Neural cell (in vitro differentiated cells): ENCODE data around the gene SLC2A4RG. TPM values are rescaled to one million over a fixed set of nuclear protein-coding genes. Genes with fewer than 3 reads are reported as not detected.

Experiments used
- H2AFZ ChIP-seq: fragments of 200-600, 300-800 bp; sonication (generic), shearing (Covaris generic); 2 replicates; pipeline ENCODE4 v1.6.0; 2014; ENCODE audit warnings: low read depth, mild to moderate bottlenecking, antibody characterized with exemption, low read length, moderate library complexity
- H3F3A ChIP-seq: fragments of 200-600 bp; shearing (Covaris generic); 2 replicates; pipeline ENCODE4 v1.6.1; 2016; ENCODE audit warnings: mild to moderate bottlenecking, moderate library complexity, mixed read lengths, antibody characterized with exemption, low read length; ENCODE audit not compliant: insufficient read depth, poor library complexity, severe bottlenecking
- H3K27ac ChIP-seq: fragments of 200-600, 300-800 bp; sonication (generic), shearing (Covaris generic); 2 replicates; pipeline ENCODE4 v1.5.1; 2014; ENCODE audit warnings: mild to moderate bottlenecking, low read length, moderate library complexity
- H3K27me3 ChIP-seq: fragments of 300-800, 200-600 bp; sonication (generic), shearing (Covaris generic); 2 replicates; pipeline ENCODE4 v1.6.0; 2014; ENCODE audit warnings: mild to moderate bottlenecking, low read depth, low read length, moderate library complexity; ENCODE audit not compliant: insufficient read depth
- H3K36me3 ChIP-seq: fragments of 300-800, 200-600 bp; sonication (generic), shearing (Covaris generic); 2 replicates; pipeline ENCODE4 v1.5.1; 2014; ENCODE audit warnings: mild to moderate bottlenecking, antibody characterized with exemption, low read length, moderate library complexity; ENCODE audit not compliant: insufficient read depth
- H3K4me2 ChIP-seq: fragments of 300-800, 200-600 bp; sonication (generic), shearing (Covaris generic); 2 replicates; pipeline ENCODE4 v1.6.0; 2014; ENCODE audit warnings: mild to moderate bottlenecking, low read length
- H3K4me3 ChIP-seq: fragments of 300-800, 200-600 bp; sonication (generic), shearing (Covaris generic); 2 replicates; pipeline ENCODE4 v1.5.1; 2014; ENCODE audit warnings: mild to moderate bottlenecking, low read length, moderate library complexity
- H3K79me2 ChIP-seq: fragments of 200-600 bp; shearing (Covaris generic); replicated peaks from 2 replicates; pipeline ENCODE4 v1.6.0; 2014; ENCODE audit warnings: mild to moderate bottlenecking, low read length, moderate library complexity; ENCODE audit not compliant: insufficient read depth
- H3K9ac ChIP-seq: fragments of 300-800, 200-600 bp; sonication (generic), shearing (Covaris generic); 2 replicates; pipeline ENCODE4 v1.6.1; 2016; ENCODE audit warnings: mild to moderate bottlenecking, low read length, mixed read lengths
- H3K9me2 ChIP-seq: fragments of 200-600 bp; shearing (Covaris generic); 2 replicates; pipeline ENCODE4 v1.6.1; 2016; ENCODE audit warnings: mild to moderate bottlenecking, low read length, mixed read lengths; ENCODE audit not compliant: insufficient read depth
- H3K9me3 ChIP-seq: fragments of 200-600, 300-800 bp; sonication (generic), shearing (Covaris generic); 2 replicates; pipeline ENCODE4 v1.6.1; 2016; ENCODE audit warnings: mild to moderate bottlenecking, mixed run types, low read length, moderate library complexity, mixed read lengths
- H4K20me1 ChIP-seq: fragments of 200-600 bp; shearing (Covaris generic); 2 replicates; pipeline ENCODE4 v1.6.1; 2016; ENCODE audit warnings: mild to moderate bottlenecking, mixed run types; ENCODE audit not compliant: insufficient read depth
- EP300 ChIP-seq: fragments of 450-650 bp; conservative IDR thresholded peaks from 2 replicates; pipeline ENCODE4 v1.6.1; 2014; ENCODE audit warnings: antibody characterized with exemption, mild to moderate bottlenecking, moderate library complexity; ENCODE audit not compliant: poor library complexity, severe bottlenecking
- EZH2 ChIP-seq: fragments of 200-600, 300-800 bp; shearing (Covaris generic), sonication (generic); IDR thresholded peaks from 2 replicates; pipeline ENCODE4 v1.6.1; 2014; ENCODE audit warnings: antibody characterized with exemption, low read length, borderline replicate concordance, mild to moderate bottlenecking; ENCODE audit not compliant: insufficient read depth, poor library complexity, severe bottlenecking
- MXI1 ChIP-seq: fragments of 450-650 bp; conservative IDR thresholded peaks from 2 replicates; pipeline ENCODE4 v1.6.1; 2014; ENCODE audit warnings: antibody characterized with exemption, mild to moderate bottlenecking; ENCODE audit not compliant: poor library complexity, severe bottlenecking
- POLR2AphosphoS5 ChIP-seq: IDR thresholded peaks from 2 replicates; pipeline ENCODE4 v1.6.1; 2012
- RAD21 ChIP-seq: fragments of 450-650 bp; conservative IDR thresholded peaks from 2 replicates; pipeline ENCODE4 v1.6.1; 2014; ENCODE audit warnings: antibody characterized with exemption, mild to moderate bottlenecking, moderate library complexity
- REST ChIP-seq: IDR thresholded peaks from 2 replicates; pipeline ENCODE4 v1.6.1; 2012; ENCODE audit warnings: borderline replicate concordance
- SMC3 ChIP-seq: fragments of 450-650 bp; conservative IDR thresholded peaks from 2 replicates; pipeline ENCODE4 v1.6.1; 2014; ENCODE audit warnings: antibody characterized with exemption, mild to moderate bottlenecking, moderate library complexity; ENCODE audit not compliant: poor library complexity
- TAF1 ChIP-seq: IDR thresholded peaks from 2 replicates; pipeline ENCODE4 v1.6.1; 2012; ENCODE audit warnings: low read depth
- polyA plus RNA-seq: library from polyadenylated mRNA; depleted of rRNA; stranded (reverse); fragments of >200 nt; gene quantifications from 2 replicates; pipeline ENCODE4 v1.2.3, GENCODE V29; 2014
- TF ChIP-seq, protein P1 (sequence below): fragments of 450-650 bp; IDR thresholded peaks from 2 replicates; pipeline ENCODE4 v1.5.1; 2014; ENCODE audit warnings: antibody characterized with exemption, mild to moderate bottlenecking, moderate library complexity; ENCODE audit not compliant: poor library complexity, severe bottlenecking

SLC2A4RG gene
- polyA plus RNA-seq, 1 donor from 2014 or later, result 52.1 TPM

DNA sequence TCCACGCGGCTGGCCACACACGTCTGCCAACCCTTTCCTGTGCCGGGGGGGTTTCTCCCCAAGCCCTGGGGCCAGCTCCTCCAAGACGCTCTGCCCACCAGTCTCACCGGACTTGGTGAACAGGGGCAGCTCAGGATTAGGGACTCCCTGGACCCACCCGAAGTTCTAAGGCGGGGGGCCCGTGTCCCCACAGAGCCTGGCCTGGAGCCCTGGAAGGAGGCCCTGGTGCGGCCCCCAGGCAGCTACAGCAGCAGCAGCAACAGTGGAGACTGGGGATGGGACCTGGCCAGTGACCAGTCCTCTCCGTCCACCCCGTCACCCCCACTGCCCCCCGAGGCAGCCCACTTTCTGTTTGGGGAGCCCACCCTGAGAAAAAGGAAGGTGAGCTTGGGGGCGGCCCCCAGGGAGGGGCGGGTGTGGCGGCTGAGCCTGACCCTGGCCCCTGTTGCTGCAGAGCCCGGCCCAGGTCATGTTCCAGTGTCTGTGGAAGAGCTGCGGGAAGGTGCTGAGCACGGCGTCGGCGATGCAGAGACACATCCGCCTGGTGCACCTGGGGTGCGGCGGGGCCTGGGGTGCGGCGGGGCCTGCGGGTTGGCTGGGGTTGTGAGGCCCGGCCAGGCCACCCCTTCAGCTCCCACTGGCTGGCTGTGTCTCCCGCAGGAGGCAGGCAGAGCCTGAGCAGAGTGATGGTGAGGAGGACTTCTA, 2.3 kb downstream of the SLC2A4RG start:
- Histone ChIP-seq H2AFZ (no peak overlapping the region), H3F3A (no peaks in the 10 kb centered on the region), H3K36me3 (no peaks in the 10 kb centered on the region), H4K20me1 (no peaks in the 10 kb centered on the region), H3K4me3 (peak overlapping the region; percentile 84), H3K27me3 (no peaks in the 10 kb centered on the region), H3K4me2 (no peak overlapping the region), H3K9me2 (no peaks in the 10 kb centered on the region), H3K79me2 (no peaks in the 10 kb centered on the region), H3K9ac (peak overlapping the region; percentile 76), H3K9me3 (no peaks in the 10 kb centered on the region), H3K27ac (no peak overlapping the region)
- TF ChIP-seq RAD21 (no peak), TAF1 (no peak), EP300 (no peak), EZH2 (no peak), MXI1 (no peak), REST (no peak), POLR2AphosphoS5 (no peak), SMC3 (no peak)
- TF ChIP-seq, protein P1, sequence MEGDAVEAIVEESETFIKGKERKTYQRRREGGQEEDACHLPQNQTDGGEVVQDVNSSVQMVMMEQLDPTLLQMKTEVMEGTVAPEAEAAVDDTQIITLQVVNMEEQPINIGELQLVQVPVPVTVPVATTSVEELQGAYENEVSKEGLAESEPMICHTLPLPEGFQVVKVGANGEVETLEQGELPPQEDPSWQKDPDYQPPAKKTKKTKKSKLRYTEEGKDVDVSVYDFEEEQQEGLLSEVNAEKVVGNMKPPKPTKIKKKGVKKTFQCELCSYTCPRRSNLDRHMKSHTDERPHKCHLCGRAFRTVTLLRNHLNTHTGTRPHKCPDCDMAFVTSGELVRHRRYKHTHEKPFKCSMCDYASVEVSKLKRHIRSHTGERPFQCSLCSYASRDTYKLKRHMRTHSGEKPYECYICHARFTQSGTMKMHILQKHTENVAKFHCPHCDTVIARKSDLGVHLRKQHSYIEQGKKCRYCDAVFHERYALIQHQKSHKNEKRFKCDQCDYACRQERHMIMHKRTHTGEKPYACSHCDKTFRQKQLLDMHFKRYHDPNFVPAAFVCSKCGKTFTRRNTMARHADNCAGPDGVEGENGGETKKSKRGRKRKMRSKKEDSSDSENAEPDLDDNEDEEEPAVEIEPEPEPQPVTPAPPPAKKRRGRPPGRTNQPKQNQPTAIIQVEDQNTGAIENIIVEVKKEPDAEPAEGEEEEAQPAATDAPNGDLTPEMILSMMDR, result no peak

- Histone ChIP-seq H3K36me3 (no peaks in the 10 kb centered on the region), H3K9me2 (no peaks in the 10 kb centered on the region), H4K20me1 (no peaks in the 10 kb centered on the region), H3K9me3 (no peaks in the 10 kb centered on the region), H3K79me2 (no peaks in the 10 kb centered on the region), H2AFZ (no peak overlapping the region), H3K4me2 (no peak overlapping the region), H3K4me3 (no peak overlapping the region), H3K9ac (no peak overlapping the region), H3F3A (no peaks in the 10 kb centered on the region), H3K27me3 (no peaks in the 10 kb centered on the region), H3K27ac (no peak overlapping the region)
- TF ChIP-seq POLR2AphosphoS5, result no peak
- no peak for TF ChIP-seq RAD21
- no peak for TF ChIP-seq REST
- TF ChIP-seq EP300, result no peak
- TF ChIP-seq SMC3, result no peak
- no peak for TF ChIP-seq TAF1
- TF ChIP-seq EZH2, result no peak
- no peak for TF ChIP-seq MXI1
- TF ChIP-seq, protein P1, result no peak
Observed at GRCh38 chr20:63742381-63743024, 2.9 kb downstream of the SLC2A4RG start.
